ENCODE results near the gene TSPAN3.

DNA sequence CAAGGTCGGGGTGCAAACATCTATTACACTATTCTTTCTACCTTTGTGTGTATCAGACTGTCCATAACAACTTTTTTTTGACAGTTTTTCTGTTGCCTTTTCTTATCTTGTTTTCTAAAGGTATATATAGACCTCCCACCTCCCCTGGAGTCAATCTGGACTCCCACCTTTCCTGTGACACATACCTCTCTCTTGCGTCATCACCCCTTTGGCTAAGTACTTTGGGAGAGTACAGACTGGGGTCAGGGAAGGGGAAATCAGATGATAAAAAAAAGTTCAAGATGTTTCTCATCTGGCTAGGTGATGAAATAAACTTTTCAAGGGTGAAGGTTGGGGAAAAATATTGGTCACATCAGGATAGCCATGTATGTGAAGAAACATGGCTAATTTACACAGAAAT is 17.2 kb downstream of the TSPAN3 start:
- TF ChIP-seq, protein P1, sequence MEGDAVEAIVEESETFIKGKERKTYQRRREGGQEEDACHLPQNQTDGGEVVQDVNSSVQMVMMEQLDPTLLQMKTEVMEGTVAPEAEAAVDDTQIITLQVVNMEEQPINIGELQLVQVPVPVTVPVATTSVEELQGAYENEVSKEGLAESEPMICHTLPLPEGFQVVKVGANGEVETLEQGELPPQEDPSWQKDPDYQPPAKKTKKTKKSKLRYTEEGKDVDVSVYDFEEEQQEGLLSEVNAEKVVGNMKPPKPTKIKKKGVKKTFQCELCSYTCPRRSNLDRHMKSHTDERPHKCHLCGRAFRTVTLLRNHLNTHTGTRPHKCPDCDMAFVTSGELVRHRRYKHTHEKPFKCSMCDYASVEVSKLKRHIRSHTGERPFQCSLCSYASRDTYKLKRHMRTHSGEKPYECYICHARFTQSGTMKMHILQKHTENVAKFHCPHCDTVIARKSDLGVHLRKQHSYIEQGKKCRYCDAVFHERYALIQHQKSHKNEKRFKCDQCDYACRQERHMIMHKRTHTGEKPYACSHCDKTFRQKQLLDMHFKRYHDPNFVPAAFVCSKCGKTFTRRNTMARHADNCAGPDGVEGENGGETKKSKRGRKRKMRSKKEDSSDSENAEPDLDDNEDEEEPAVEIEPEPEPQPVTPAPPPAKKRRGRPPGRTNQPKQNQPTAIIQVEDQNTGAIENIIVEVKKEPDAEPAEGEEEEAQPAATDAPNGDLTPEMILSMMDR (IDR thresholded peaks at IDR 0.05; ENCODE audit: insufficient read depth, low read depth, low read length) = no peak
- TF ChIP-seq EZH2 (IDR thresholded peaks at IDR 0.05; ENCODE audit: insufficient read depth, low read length) = no peak

Data from astrocyte (in vitro differentiated cells and primary cell).